ENCODE results near the gene THADA. TPM values are rescaled to one million over a fixed set of nuclear protein-coding genes. Genes with fewer than 3 reads are reported as not detected.

THADA gene
- polyA plus RNA-seq, 10 donors, result 16.2 to 24.7 (median 18.2) TPM

DNA sequence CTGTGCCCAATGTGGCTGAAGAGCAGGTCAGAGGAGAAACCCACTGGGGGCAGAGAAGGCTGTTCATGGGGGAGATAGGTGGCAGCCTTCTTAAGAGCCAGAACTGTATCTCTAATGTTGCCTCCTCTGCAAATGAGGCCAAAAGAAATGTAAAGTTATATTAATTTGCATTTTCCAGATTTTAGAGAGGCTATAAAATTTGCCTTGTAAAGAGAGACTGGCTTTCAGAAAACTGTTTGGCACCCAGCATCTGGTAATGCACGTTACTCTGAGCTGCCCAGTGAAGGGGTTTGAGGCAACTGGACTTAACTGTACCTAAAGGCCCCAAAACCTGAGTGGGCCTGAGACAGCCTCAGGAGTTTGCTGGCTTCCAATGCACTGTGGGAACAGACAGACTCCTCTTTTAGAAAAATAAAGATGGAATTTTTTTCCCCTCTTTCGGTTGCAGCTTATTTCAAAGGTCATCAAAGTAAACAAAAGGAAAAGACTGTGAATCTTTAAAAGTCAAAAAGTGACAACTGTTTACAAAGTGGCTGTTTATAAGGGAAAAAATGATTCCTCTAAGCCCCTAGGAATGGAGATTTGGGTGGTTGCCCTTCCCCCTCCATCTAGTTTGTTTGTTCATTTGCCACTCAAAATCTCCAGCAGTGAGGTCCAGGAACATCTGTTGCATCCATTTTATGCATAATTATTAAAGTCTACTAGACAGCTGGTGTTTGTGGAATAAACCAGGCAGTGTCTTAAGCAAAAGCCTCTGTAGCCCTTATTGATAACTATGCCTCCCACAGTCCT lies 237.2 kb downstream of the THADA start:
- peak; percentile 51 to 84 (median 61) for DNase-seq

DNA sequence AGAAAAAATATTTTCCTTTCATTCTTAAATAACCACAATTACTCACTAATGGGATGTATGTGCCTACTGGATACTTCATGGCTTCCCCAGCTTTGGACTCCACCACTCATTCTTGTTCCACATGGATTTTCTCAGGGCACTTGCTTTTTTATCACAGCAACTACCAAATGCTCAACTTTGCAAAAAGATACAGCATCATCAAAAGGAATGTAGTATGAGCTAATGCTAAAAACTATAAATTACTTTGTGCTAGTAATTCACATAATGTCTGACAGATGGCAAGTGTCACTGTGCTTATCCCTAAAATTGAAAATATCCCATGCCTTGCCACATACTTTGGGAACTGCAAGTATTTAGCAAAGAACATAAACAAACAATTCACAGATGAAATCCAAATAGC lies 239.1 kb downstream of the THADA start:
- DNase-seq, result no peak

DNA sequence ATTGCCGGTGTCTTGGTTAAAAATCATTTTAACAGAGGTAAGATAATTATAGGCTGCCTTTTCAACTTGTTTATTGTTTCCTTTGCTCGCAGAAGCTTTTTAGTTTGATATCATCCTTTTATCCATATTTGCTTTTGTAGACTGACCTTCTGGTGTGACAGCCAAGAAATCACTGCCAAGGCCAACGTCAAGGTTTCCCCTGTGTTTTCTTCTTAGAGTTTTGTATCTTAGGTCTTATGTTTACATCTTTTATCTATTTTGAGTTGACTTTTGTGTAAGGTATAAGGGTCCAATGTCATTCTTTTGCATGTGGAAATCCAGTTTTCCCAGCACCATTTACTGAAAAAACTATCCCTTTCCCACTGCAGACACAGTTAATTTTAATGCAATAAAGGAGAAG lies 240.4 kb downstream of the THADA start:
- no peak for DNase-seq

DNA sequence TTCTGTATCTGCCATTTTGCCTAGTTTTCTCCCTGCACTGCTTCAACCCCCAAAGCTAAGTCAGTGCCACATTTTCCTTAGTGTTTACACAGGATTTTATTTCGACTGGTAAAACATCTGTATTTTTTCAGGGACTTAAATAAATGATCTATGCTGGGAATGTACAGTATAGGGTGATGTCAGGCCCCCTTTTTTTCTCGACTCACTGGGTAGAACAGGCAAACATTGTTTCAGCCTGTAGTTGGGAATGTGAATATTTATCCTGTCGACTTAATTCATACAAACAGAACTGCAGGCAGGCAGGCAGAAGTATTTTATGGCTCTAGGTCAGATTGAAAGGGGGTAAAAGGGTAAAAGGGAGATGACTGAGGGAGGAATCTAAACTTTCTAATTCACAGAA lies 245.9 kb downstream of the THADA start:
- DNase-seq, result peak in 1 of 3 donors; percentile 54

DNA sequence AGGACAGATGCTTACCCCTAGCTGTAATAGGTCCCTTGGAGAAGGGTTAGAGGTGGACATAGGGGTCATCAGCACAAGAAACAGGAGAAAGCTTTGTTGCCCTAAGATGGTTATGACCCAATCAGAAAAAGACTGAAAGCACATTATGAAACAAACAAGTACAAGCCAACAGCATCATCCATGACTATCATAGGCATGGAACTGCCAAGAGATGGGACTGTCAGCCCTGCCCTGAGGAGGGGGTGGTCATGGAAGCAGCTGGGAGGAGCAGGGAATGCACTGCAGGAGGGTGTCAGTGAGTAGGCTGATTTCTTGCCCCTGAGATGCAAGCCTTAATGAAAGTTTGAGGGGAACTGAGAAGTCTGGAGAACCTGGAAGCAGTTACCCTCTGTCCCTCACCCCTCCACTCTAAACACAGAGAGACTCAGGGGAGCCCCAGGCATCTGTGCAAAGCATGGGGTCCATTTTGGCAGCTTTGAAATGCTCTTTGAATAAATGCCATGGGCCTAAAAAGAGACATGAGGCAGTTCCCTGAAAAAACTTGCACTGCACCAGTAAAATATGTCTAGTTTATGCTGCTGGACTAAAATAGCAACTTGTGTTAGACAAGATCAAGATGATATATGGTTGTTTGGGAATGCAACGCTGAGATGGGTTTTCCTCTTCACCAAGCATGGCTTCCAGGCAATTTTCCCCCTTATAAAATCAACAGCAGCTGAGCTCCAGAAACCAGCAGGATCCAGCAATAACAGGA lies 246.8 kb downstream of the THADA start:
- peak in 2 of 3 donors; percentile 68 to 87 for DNase-seq

DNA sequence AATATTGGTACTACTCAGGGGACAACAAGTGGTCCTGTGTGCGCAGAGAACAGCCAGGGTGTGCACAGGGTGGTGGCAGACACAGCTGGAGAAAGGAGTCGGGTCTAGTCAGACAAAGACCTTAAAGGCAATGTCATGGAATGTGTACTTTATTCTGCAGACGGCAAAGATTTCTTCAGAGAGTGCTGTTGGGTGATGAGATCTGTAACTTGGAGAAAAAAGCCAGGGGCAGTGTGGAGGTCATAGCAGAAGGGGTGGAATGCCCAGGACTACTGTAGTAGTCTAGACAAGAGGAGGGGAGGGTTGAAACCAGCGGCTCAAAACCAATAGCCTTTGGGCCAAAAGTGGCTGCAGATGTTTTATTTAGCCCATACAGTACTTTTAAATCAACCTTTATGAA lies 248.1 kb downstream of the THADA start:
- DNase-seq, result no peak

DNA sequence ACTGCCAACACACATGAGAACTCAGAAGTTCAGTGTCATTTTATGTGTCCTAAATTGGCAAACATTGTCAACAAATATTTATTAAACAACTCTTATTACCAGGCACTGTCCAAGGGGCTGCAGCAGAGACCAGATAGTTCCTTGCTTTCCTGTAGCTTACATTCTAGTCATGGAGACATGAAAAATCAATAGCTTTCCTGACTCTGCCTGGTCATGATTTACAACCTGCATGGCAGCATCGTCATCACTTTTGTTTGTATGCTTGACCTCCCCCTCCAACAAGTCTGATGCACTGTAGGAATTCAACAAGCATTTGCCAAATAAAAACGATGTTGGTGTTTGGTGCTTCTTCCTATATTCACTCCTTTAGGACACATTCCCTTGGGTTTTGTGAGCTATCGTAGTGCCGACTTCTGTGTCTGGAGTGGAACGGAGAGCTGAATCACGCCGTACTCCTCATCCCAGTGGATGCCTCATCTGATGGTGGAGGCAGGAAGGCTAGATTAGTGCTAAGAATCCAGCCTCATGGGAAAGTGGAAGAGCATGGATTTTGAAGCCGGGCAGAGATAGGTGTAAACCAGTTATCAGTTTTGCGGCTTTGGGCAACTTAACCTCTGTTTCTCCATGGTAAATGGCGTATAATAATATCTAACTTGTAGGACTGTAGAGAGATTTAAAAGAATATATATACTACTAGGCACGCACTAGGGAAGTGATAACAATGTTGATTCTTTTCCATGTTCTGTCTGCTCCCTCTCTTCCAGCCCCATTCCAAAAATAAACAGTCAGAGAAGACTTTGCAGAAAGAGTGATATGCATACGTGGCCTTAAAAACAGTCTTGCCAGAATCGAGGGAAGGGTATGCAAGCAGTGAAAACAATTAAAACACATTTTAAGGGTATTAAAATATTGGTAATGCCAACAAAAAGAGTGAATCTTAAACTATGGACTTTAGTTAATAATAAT lies 249.0 kb downstream of the THADA start:
- DNase-seq, result no peak

DNA sequence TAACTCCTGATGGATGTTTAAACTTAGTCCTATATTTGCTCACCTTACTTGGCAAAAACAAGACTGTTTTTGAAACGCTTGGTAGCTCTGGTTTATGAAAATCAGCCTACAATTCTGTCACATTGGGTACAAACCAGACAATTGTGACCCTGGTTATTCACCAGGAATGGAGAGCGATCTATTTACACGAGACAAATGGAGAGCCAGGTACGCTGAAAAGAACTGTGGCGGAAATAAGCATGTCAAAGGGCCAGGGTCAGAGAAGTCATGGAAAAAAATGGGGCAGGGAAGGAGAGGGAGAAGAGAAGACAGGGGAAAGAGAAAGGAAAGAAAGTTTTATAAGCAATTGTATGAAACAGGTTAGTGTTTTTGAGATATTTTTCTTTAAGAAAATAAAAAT lies 250.0 kb downstream of the THADA start:
- DNase-seq, result no peak

DNA sequence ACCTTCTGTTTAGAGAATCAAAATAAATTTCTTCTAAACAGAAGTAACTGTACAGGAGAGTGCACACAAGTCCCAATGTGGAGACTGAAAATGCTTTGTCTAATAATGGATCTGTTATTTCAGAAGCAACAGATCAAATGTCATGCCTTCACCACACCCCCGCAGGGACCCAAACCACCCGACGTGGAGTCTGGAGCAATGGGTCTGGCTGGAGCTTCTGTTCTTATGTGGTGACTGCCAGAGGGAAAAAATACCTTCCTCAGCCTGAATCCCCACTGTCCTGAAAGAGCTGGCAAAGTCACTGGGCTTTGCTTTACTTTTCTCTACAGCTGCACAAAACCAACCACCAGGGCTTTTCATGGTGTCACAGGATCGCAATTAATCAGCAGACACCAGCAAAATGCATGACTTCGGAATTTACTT lies 250.4 kb downstream of the THADA start:
- peak in 1 of 3 donors; percentile 79 for DNase-seq

DNA sequence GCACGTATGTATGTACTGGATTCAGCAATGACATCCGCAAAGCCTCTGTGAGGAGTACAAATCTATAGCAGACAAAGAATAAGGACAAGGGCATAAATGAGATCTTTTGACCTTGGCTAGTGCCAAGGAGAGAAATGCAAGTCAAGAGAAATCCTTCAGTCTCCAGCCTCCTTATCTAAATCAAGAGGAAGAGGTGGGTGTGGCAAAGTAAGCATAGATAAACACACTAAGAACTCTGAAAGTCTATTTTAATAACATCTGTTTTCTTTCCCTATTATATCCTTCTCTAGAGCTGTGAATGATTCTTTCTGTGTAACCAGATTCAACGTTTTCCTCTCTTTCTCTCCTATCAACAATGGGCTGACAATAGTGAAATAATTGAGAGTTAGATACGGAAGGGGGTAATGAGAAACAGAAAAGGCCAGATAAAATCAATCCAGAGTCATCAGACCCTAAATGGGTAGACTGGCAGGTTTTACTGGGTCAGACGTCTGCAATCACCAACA lies 250.9 kb downstream of the THADA start:
- DNase-seq, result peak in 1 of 3 donors; percentile 60

DNA sequence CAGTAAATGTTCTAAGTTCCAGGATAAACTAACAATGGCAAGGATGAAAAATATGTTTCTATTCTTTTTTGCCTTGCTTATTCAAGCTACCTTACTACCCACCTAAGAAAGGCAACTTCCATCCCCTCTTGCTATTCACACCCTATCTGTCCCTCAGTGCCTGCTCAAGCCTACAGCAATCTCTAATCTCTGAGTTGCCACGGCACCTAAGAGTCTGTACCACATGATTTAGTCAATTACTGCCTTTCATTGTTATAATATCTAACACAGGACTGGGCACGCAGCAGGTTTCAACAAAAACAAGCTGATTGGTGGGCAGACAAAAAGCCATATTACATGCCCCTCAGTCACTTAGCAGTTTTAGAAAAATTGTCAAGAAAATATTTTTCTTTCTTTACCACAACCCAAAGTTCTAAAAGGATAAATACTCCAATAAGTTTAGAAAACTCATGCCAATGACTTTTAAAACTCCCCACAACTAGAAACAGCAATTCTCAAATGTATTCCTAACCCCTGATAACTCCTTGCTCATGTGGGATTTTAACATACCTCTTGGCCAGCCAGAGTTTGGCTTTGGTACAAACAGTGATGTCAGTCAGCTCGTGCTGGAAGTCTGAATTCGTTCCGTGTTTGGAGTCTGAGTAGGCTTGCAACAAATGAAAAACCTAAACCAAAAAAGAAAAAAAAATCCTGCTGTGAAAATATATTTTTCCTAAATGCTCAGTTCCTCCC lies 252.1 kb downstream of the THADA start:
- peak; percentile 94 to 95 (median 95) for DNase-seq

DNA sequence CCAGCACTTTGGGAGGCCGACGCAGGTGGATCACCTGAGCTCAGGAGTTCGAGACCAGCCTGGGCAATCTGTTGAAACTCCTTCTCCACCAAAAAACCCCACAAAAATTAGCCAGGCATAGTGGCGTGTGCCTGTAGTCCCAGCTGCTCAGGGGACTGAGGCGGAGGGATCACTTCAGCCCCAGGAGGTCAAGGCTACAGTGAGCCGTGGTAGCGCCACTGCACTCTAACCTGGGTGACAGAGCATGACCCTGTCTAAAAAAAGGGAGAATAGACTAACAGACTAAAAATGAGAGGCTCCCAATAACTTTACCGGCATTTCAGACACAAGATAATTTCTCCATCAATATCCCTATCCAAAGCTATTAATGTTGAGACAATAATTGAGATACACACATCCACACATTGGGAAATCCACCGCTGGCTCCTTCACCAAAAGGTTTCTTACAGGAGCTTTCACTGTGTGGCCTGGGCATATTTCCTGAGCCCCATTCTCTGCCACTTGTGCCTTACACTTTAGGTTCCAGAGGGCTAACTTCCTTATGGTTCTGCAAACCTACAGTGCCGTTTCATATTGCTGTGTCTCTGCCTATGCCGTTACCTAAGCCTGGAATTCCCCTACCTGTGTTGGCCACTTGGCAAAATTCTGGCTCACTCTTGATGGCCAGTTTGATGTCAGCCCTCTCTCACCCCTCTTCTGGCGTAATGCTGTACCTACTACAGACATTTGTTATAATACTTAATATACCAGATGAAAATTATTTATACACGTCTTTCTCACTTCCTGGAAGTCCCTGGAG lies 253.7 kb downstream of the THADA start:
- DNase-seq, result no peak

DNA sequence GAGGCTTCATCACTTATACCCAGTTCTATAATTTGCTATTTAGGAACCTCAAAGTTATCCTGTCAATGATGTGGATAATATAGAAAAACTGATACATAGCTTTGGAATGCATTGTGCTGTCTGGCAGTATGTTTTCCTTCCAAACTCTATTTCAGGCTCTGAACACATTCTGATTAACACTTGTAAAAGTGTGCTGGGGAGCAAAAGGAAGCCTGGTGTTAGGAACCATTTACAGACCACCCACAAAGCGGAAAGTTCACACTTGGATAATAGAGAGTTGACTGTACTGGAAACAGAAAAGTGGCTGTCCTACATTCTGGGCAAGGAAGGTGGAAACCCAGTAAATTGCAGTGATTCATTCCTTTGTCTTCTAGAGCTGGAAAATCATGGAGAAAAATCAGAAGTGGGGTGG lies 254.9 kb downstream of the THADA start:
- peak in 2 of 3 donors; percentile 83 for DNase-seq

DNA sequence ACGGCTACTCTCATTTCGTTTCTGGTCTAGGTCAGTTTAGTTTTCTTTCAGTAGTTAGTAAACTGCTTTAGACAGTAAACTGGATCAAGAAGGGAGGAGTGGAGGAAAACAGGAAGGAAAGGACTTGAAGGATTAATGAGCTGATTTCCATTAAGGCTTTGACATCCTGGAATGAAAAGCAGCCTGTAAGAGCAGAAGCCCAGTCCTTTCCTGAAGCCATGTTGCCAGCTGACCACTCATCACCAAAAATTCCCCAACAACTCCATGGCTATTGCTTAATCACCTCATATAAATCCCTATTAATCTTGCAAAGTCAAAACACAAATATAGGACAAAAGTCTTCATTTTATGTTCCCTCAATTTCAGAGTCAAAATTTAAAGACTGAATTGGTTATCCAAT lies 255.8 kb downstream of the THADA start:
- DNase-seq, result no peak

DNA sequence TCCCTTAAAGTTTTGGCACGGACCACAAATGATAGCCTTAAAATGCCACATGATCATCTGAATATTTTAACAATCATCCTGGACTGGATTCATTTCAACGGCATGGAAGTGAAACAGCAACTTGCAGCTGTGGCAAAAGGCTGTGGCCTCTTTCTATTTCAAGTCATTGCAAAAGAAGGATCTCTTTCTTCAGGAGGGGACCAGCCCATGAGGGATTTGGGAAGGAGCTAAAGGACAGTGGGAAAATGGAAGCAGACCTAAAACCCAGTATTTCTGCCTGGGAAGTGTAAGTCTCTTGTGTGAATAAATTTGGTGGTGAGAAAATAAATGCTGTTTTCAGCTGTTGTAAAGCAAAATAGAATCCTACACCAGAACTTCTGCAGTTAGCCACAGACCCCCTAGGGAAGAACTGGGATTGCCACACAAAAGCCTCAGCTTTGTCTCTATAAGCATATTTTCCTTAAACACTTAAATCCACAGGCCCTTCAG lies 262.1 kb downstream of the THADA start:
- DNase-seq, result peak in 1 of 3 donors; percentile 87

DNA sequence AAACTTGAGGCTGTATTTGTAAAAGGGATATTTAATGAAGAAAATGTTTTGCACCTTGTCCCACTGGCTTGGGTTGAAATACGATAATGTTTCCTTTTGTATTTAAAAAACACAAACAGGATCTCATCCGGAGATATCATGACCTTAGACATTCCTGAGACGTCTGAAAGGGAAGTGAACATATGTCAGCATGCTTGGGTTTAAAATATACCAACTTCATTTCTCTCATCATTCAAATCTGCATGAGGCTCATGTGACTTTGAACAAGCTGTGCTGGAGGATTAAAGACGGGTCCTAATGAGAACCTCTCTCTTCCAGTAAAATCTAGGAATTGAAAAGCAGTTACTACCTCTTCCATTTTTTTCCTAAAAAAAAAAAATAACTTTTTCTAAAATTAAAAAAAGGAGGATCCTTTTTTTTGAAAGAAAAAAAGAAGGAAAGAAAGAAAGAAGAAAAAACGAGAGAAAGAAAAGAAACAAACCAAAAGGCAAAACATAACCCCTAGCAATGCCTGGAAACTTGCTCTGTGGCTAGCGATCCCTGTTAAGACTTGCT lies 262.7 kb downstream of the THADA start:
- DNase-seq, result peak in 1 of 3 donors; percentile 45

DNA sequence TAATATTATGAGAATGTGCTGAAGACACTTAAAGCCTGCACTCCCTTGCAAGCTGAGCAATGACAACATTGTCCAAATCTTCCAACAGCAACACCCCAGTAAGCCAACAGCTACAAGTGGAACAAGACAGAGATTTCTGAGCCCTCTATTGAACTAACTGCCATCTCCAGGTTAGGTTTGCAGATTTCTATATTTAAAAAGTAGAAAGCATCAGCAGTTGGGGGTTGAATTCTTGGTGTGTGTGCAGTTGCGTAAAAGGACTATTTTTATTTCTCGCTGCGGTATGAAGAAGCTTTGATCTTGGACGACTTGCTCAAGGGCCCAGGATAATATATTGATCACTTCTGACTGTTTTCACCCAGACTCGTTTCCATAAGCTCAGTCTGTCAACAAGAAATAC lies 263.2 kb downstream of the THADA start:
- peak in 1 of 3 donors; percentile 63 for DNase-seq

DNA sequence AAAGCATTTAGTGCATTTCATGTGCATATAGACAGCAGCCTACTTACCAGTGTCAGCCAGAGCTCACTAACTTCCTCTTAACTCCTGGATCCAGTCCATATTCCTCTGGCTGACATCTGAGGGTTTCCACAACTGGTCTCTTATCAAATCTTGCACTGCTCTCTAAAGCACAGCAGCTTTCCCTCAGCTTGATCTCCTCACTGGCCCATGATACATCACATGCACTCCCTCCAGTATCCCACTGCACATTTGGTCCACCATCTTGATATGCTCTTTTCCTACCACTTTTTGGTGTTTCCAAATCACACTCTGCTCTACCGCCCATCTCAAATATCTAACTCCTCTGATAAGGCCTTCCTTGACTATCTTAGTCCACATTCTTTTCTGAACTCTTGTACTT lies 264.4 kb downstream of the THADA start:
- DNase-seq, result peak in 1 of 3 donors; percentile 86

DNA sequence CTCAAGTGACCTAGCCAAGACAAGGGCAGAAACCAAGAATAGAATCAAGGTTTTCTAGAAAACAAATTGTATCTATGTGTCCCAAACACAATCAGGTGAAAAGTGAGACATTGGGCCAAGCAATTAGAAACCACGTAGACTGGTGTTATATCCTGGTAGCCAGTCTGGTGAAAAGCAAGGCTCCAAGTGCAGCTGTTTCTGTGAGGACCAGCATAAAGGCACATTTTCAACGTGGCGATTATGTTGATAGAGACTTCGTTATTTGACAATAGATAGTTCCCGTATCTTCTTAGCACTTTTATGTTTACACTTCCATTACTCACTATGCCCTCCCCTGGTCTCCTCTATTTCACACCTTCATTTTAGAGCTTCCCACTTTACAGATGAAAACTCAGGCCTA lies 266.2 kb downstream of the THADA start:
- no peak for DNase-seq

DNA sequence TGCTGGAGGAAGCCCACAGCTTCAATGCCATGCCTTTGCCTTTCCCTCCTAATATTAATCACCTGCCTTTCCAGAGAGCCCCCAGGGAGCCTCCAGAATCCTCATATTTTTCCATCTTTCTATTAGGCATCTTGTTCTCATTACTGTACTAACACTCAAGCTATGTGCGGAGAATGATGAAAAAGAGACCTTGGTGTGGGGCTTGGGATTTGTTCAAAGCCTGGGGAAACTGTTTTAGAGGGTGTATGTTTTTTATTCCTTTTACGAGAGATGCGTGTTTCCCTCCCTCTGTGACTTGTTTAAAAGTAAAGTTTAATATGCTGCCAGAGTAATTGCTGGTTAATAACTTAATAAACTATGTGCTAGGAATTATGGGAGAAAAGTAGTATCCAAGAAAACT lies 267.0 kb downstream of the THADA start:
- peak in 1 of 3 donors; percentile 69 for DNase-seq
